GM19438 (cell line): ENCODE measurements around the gene HSF2BP.
"Not testable (repeated sequence)": the region's sequence is repeated elsewhere in the genome, so short reads cannot be mapped to it uniquely, and the experiment has no call there.

Experiments used
- ATAC-seq: cut with Tn5 transposase; IDR thresholded peaks from one replicate; pipeline ENCODE4 v1.9.1; 2021; ENCODE audit warnings: low read depth; ENCODE audit not compliant: unreplicated experiment

Gene HSF2BP

DNA sequence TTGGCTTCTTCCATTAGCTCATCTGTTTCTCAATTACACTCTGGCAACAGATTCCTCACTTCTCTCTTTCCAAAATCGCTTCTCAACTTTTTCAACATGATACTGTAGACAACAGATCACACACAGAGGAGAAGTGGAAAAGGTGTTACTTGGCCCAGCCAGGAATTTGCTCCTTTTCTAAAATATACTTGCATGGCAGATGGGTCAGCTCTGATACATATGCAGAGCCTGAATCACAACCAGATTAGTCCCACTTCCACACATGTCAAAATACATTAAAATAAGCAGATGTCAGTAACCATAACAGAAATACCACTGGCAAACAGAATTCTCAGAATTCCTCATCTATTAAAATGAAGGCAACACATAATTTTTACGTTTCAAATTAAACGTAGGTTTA is 89.1 kb downstream of the HSF2BP start:
- ATAC-seq: not testable (repeated sequence)

DNA sequence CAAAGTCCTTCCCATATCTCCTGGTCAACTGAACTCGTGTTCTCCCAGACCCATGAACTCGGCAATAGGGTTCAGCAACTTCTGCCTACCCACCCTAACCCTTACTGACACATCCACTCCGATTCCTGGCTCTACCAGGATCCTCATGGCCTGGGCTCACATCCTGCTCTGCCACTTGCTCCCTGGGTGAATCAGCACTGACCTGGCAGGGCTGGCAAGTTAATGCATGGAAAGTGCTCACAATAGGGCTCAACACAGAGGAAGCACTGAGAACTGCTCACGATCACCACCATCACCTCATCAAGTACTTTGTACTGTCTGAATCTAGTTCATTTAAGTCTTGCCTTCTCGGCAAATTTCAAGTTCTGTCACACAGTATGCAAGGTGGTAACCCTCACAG is 96.8 kb downstream of the HSF2BP start:
- not testable (repeated sequence) for ATAC-seq

DNA sequence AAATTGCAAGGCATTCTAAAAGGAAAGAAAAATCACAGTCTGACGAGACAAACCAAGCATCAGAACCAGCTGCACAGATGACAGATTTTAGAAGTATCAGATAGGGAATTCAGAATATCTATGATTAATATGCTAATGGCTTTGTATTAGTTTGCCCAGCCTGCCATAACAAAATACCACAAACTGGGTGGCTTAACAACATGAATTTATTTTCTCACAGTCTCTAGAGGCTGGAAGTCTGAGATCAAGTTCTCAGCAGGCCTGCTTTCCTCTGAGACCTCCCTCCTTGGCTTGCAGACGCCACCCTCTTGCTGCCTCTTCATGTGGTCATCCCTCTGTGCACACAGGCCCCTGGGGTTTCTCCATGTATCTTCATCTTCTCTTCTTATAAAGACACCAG is 118.7 kb downstream of the HSF2BP start:
- not testable (repeated sequence) for ATAC-seq

DNA sequence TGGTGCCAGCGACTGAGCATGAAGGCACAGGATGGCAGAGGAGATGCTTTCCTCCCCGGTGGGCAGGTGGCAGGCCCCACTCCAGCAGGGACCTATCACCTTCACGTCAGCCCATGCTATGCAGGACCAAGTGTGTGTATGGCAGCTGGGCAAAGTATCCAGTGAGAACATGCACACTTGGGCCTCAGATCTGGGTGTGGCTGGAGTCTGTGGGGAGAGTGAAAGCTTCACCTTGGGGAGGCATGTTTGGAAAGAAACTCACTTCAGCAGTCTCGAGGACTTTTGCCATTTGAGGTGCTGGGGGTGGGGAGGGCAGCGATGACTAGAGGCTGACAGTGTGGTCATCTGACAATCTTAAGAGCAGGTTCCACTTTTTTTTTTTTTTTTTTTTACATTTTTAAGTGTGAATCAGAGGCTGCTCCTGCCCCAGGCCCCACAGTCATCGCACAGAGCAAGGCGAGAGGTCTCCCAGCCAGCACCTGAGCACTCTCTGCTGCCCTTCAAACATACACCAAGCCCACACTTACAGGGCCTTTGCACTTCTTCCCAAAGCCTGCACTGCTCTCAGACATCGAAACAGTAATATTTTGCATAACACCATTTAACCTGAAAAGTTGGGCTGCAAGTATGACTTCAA is 136.7 kb downstream of the HSF2BP start:
- not testable (repeated sequence) for ATAC-seq

DNA sequence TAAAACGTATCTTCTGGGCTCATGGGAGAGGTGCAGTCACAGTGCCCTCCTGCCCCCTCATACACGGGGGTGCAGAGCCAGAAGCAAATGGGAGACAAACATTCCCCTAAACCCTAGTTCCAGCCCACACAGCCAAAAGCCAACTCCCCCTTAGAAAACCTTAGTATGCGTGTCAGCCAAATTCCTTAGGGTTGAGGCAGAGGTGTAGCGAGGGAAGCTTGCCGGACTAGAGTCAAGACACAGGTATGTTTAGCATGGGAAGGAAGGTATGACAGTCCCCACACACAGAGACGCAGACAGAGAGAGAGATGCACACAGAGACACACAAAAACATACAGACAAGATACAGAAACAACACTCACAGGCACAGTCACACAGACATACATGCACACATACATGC is 141.6 kb downstream of the HSF2BP start:
- not testable (repeated sequence) for ATAC-seq

DNA sequence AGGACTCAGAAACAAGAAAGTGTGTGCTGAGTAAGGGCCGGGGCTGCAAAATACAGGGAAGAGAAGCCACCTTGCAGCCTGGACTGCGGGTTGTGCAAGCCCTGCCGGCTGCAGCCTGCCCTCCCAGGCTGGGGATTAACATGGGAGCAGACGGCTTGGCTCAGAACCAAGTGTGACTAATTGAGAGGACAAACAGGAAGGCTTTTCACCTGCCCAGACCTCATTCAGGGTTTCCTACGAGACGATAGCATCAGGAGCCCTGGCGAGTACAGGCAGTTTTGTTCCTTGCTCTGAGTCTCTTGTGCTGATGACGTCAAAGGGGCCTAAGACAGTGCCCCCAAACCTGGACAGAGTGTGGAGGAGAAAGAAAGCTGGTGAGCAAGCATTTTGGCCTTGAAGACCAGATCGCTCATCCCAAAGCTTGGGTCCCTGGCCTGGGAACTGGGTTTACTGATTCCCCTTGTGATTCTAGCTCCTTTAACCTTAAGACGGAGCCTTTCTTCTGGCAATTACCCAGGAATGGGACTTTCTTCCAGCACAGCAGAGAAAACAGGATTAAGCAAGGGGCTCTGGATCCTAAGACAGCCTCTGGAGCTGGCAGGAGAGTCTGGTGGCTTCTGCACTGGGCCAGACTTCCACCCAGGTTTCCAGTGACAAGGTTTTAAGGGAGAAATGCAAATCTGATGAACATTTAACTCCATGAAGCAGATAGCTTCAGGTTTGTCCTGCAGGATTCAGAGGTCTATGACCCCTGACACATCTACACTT is 142.2 kb downstream of the HSF2BP start:
- not testable (repeated sequence) for ATAC-seq

DNA sequence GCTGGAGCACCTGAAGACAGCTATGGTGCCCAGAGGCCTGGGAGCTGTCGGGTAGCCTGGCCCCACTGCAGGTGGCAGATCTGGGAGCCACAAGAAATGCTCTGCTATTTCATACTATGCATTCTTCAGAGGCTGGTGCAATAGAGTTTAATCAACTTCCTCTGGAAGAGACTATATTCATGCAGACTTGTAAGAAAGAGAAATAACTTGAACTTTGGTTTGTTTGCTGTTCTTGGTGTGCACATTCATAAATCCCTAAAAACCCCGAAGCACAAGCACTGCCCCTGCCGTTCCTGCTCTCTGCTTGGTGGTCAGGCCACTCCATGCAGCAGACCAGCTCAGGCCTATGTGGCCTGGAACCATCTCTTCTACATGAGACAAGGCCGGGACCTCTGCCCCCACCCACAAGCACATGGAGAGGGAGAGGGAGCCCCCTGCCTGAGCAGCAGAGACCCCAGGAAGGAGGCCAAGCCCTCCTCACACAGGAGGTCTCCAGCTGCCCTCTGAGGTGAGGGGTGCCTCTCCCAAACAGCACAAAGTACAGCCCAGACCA is 142.9 kb downstream of the HSF2BP start:
- not testable (repeated sequence) for ATAC-seq

DNA sequence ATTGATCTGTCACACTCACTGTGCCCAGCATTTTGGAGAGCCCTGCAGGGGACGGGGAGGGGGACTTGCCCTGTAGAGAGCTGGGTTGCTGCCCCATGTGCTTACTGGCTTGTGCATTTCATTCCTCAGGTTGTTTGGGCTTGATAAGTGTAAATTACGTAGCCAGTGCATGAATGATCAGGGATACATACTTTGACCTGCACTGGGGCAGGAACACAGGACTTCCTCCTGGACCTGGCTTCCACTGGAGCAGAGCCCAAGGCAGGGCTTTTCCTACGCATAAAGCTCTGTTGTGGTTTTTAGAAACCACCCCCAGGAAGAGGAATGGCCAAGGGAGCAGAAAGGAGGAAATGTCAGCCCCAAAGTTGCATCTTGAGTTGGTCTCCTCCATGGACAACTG is 144.5 kb downstream of the HSF2BP start:
- not testable (repeated sequence) for ATAC-seq

DNA sequence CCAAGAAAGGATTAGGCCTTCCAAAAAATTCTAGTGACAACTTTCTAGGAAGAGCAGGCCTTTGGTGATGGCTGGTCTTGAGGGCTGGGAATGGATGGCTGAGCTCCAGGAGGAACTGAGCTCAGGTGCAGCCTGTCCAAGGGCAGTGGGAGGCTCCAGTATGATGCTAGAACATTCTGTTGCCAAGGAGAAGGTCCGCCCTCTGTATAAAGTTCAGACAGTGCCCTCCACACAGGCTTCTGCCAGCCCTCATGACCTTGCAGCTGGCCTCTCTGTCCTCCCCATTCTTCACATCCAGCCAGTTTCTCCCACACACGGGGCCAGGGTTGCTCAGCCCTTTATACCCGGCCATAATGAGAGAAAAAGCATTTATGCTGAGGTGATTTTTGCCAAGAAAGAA is 146.3 kb downstream of the HSF2BP start:
- not testable (repeated sequence) for ATAC-seq

DNA sequence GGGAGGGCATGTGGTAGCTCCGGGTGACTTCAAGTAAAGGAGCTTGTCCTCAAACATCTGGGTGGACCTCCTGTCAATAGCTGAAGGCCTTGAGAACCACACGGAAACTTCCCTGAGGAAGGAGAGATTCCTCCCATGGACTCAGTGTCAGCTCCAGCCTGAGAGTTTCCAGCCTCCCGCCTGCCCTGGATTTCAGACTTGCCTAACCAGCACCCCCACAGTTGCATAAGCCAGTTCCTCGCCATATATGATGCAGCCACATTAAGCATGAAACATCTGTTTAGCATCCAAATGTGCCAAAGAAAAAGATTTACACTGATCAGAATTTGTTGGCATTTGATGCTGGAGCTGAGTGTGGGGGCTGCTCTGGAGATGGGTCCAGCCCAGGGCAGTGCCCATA is 148.1 kb downstream of the HSF2BP start:
- ATAC-seq: not testable (repeated sequence)

DNA sequence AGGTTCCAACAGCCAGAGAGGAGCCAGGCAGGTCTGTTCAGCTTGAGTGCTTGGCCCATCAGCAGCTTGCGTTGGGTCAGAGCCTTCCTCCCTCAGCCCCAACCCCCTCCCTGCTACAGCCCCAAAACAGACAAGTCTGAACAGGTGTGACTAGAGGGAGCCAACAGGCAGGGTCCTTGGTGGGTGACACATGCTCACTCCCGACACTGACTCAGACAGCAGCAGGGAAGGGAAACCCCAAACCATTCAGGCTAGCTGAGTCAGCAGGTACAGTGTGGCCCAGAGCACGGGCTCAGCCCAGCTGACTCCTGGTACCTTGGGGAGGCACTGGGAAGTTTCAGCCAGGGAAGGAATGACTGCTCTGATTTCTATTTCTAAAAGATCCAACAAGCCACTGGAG is 148.6 kb downstream of the HSF2BP start:
- ATAC-seq: not testable (repeated sequence)

DNA sequence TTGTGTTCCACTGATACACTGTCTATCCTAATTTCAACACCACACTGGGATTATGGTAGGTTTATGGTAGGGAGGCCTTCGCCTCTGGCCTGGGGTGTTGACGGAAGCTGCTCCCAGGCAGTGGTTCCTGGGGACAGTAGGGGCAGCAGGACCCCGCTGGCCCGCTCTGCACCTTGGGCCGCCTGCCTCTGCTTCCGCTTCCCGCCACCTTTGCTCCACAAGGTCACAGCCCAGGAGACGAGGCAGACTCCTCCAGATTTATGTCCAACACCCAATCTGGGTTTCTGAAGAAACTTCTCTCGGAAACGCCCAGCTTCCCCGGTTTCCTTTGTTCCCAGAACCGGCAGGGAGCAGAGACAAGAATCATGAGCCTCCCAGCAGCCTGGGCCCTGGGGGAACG is 155.4 kb downstream of the HSF2BP start:
- ATAC-seq: not testable (repeated sequence)

DNA sequence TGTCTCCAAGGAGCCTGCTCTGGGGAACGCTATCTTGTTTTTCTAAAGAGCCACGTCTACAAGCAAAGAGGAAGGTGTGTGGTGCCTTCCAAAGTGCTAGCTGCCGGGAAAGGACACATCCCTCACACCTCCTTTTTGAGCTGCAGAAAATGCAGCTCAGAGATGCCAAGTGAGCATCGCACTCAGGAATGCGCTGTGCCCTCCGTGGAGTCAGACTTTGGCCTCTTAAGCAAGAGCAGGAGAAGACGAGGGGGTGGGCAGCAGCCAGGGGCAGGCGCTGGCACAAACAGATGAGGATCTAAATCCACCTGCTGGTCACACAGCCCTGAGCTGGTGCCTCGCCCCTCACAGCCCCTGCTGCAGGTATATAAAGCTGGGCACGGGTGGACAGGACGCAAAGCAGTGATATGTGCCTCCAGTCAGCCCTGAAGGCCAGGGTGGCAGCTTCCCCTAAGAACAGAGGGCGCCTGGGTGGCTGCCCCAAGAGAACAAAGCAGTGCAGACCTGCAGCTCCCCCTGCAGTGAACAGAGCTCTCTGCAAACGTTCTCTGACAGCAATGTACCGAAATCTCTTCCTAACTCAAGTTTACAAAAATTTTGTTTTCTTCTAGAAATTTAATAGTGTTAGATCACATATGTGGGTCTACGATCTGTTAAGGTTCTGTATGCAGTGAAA is 156.1 kb downstream of the HSF2BP start:
- not testable (repeated sequence) for ATAC-seq

DNA sequence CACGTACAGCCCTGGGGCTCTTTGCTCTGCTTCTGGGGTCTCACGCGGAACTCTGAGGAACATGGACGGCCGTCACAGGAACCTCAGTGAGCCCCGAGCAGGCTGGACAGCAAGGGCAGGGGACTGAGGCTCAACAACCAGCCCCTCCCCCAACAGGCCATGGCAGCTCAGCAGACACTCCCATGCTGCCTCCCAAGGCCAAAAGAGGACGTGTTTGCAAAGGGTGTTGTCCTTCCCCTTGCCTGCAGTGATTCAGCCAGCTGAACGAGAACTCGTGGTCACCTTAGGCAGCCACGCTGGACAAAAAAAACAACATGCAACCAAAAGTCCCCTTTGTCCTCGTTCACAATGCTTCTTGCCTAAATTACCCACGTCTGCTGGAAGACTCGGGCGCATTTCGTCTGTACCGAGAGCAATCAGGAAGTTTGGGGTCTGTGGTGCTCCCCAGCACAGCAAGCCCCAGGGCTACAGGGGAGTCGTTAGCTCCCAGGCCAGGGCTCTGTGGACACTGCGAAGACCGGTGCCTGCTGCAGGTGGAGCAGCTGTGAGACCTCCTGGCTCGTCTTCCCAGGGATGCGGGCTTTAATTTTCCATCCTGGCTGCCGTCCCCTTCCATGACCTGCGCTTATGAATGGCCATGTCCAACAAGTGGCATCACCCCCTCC is 156.7 kb downstream of the HSF2BP start:
- ATAC-seq: not testable (repeated sequence)

DNA sequence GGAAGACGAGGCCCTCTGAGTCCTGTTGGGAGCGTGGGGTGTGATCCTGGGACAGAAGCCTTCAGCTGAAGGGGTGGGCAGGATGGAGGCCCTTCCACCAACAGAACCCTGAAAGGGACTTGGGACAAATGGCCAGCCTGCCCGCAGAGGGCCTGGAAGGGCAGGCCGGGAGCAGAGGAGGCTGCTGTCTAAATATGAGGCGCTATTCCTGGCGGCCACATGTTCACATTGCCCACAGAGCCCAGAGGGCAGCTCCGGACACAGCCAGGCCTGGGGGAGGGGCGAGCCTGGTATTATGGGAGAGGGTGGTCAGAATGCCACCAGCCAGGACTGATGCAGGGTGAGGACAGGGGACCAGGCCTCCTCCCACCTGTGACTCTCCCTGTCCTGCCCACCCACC is 160.4 kb downstream of the HSF2BP start:
- ATAC-seq: not testable (repeated sequence)

DNA sequence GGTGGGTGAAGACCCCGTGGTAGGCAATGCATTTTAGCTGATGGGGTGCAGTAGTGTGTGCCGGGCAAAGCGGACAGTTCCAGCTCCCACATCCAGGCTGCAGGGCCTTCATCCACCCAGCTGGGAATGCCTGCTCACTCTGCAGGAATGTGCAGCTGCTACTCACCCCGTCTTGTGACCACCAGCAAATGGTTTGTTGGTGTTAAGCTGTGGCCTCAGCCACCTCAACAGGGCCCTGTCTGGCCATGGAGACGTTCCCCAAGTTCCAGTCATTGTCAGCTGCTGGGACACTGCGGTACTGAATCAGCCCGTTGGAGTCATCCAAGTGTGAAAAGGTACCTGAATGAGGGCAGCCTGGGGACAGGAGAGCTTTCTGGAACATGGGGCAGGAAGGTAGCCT is 161.2 kb downstream of the HSF2BP start:
- ATAC-seq: not testable (repeated sequence)

DNA sequence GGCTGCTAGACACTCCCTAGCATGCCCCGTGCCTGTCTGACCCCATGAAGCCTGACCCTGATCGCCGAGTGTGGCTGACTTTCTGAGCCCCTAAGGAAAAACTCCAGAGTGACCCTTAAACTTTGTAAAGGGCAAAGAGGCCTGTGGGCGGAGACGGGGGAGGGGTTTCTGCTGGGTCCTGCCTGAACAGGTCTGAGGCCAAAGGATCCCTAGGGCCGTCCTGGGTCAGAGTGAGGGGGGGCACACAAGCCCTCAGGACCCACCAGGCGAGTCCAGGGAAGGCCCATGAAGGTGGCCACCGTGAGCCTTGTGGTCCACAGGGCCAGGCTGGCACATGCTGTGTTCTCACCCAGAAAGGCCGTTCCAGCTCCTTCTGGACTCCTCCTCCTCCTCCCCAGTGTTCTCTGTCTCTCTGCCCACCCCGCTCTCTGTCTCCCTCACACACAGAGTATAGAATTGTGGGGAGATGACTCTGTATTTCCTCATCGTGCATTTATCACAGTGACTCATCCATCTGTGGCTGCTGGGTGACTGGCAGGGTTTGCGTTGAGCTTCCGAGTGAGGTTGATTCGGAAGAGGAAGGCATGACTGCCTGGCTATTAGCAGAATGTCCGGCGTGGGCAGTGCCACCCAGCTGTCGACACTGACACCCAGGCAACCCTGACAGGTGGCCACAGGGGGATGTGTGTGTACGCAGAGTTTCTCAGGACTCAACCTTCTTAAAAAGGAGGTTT is 164.8 kb downstream of the HSF2BP start:
- not testable (repeated sequence) for ATAC-seq

DNA sequence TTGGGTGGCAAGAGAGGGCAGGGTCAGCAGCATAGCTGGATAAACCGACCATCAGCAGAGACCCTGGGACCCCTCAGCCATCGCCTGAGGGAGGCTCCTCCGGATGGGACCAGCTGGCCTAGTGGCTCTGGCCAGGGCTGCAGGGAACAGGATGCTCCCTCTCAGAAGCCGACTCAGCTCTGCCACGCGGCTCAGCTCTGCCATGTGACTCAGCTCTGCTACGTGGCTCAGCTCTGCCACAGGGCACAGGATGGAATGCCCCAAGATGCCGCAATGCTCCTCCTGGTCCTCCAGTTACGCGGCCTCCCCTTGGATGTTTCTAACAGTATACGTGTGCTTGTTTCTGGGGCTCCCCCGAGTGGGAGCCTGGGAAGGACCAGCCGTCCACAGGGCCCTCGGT is 165.8 kb downstream of the HSF2BP start:
- ATAC-seq: not testable (repeated sequence)

DNA sequence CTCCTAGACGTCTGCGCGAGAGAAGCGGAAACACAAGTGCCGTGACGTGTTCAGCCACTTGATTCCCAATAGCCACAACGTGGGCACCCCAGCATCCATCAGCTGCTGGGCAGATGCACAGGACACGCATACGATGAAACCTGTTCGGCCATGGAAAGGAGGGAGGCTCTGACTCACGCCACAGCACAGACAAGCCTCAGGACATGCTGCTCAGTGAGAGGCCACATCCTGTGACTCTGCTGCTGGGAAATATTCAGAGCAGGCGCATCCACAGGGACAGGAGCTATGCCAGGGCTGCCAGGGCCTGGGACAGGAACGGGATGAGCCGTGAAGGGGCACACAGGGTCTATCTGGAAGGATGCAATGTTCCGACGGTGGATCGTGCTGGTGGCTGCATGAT is 171.1 kb downstream of the HSF2BP start:
- ATAC-seq: not testable (repeated sequence)

DNA sequence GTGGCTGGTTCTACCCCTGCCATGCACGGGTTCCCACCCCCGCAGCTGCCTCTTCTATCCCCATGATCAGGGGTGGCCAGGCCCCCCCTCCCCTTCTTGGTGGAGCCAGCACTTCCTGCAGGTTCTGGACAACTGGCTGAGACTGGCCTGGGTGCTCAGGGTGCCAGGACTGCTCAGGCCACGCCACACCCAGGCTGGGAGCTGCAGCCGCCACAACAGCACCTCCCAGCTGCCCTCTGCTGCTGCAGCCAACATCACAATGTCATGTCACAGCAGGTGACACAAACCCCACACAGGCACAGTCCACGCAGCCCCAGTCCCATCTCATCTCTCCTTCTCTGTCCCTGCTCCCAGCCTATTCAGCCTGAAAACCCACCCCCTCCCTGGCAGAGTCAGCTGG is 173.2 kb downstream of the HSF2BP start:
- not testable (repeated sequence) for ATAC-seq
